Measurements from ENCODE around the gene POU2F1. TPM values are rescaled to one million over a fixed set of nuclear protein-coding genes. Genes with fewer than 3 reads are reported as not detected.

POU2F1 gene
- total RNA-seq, 1 experiment from 2014 or later = 24.5 TPM

- no TSS peak for BruUV-seq (replicated peaks)
- intact Hi-C loops (cut with micrococcal nuclease) = no loop called here
- Histone ChIP-seq H3K4me1 (ENCODE audit: control insufficient read depth in 1 of 2, insufficient read depth in 2 of 2, low read length in 2 of 2) (peaks cover 8 to 27% of the 10 kb centered on the region in 2 experiments), H3K79me2 (ENCODE audit: insufficient read depth, low read length) (peaks cover 74% of the 10 kb centered on the region), H3K9ac (ENCODE audit: low read length) (no peak overlapping the region), H3K9me2 (ENCODE audit: insufficient read depth) (no peaks in the 10 kb centered on the region), H3K4me3 (replicated peaks in 1 of 2; ENCODE audit: low read depth in 1 of 2, low read length in 2 of 2) (no peak overlapping the region), H3K4me2 (ENCODE audit: low read length) (peak overlapping the region; percentile 0; the same call in 1 of the 2 replicates), H2AFZ (ENCODE audit: low read depth, low read length, poor library complexity, severe bottlenecking) (no peak overlapping the region), H4K20me1 (ENCODE audit: insufficient read depth) (no peaks in the 10 kb centered on the region), H3K36me3 (ENCODE audit: control insufficient read depth in 1 of 2, insufficient read depth in 2 of 2, low read length in 2 of 2) (no peaks in the 10 kb centered on the region), H3K27ac (ENCODE audit: low read depth, low read length) (no peak overlapping the region), H3K9me3 (ENCODE audit: control insufficient read depth in 1 of 2, insufficient read depth in 1 of 2, low read depth in 1 of 2, low read length in 2 of 2) (no peaks in the 10 kb centered on the region), H3K27me3 (ENCODE audit: insufficient read depth, low read length) (no peaks in the 10 kb centered on the region)
- ChIA-PET RAD21 (ENCODE audit: low non-redundant PET in 1 of 2, low total read pairs in 2 of 2, uncharacterized antibody in 2 of 2, unreplicated experiment in 2 of 2) (interaction anchor here in 1 of 2 experiments (0.6 kb wide), 1 partner anchor 166 kb away, joined by 3 read pairs; no protein-coding TSS in a partner anchor), POLR2A (no interaction called here), CTCF (interaction anchor here (1.8 to 2.1 kb wide), 2 partner anchors 16 to 44 kb away, joined by 3 to 9 read pairs; partner anchors contain the start of gene POU2F1)
- DNase-seq (ENCODE audit: low read depth, low spot score) (no peak), ATAC-seq (no peak)
- TF ChIP-seq SRF (IDR thresholded peaks at IDR 0.05; ENCODE audit: low read depth) (no peak), ZFX (IDR thresholded peaks at IDR 0.05) (no peak), ELF1 (IDR thresholded peaks at IDR 0.05; ENCODE audit: borderline replicate concordance, low read depth) (no peak), POLR2A (IDR thresholded peaks at IDR 0.05; ENCODE audit: borderline replicate concordance, extremely low read depth, insufficient read depth, insufficient read length) (no peak), TCF7L2 (IDR thresholded peaks at IDR 0.05; ENCODE audit: borderline replicate concordance, extremely low read depth, insufficient read depth, insufficient read length) (no peak), RAD21 (IDR thresholded peaks at IDR 0.05; ENCODE audit: low read depth) (no peak), ZNF274 (IDR thresholded peaks at IDR 0.05; ENCODE audit: low read depth, low read length) (no peak)
Measured at GRCh38 chr1:167263819-167264464, 43.3 kb downstream of the POU2F1 start.

DNA sequence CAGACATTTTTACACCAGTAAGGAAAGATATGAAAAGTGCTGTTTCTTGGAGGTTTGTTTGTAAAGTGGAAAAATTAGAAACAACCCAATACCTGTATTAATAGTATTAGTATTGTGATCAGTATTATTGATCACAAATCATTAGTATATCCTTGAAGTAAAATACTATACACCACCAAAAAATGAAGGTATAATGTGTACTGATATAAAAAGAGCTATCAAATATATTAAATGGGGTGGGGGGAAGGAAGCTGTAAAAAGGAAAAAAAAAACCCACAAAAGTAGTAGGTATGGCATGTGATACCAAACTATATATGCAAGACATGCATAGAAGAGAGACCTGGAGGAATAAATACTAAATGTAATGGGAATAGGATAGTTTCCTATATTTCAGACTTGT, 46.3 kb downstream of the POU2F1 start:
- no peaks in the 10 kb centered on the region for H3K9me2 ChIP-seq (ENCODE audit: insufficient read depth)
- no peak overlapping the region for H2AFZ ChIP-seq (ENCODE audit: low read depth, low read length, poor library complexity, severe bottlenecking)
- no peaks in the 10 kb centered on the region for H4K20me1 ChIP-seq (ENCODE audit: insufficient read depth)
- ChIA-PET RAD21 (ENCODE audit: low non-redundant PET in 1 of 2, low total read pairs in 2 of 2, uncharacterized antibody in 2 of 2, unreplicated experiment in 2 of 2) (interaction anchor here (0.7 to 1.3 kb wide), 2 partner anchors 79 to 142 kb away, joined by 4 read pairs; no protein-coding TSS in a partner anchor), POLR2A (interaction anchor here (0.7 to 1.4 kb wide), 3 partner anchors 10 to 266 kb away, joined by 4 read pairs; no protein-coding TSS in a partner anchor), CTCF (interaction anchor here (0.7 to 2.6 kb wide), 16 partner anchors 9 to 274 kb away, joined by 3 to 10 read pairs (median 4); partner anchors contain the start of gene POU2F1)
- peaks cover 8 to 27% of the 10 kb centered on the region in 2 experiments for H3K4me1 ChIP-seq (ENCODE audit: control insufficient read depth in 1 of 2, insufficient read depth in 2 of 2, low read length in 2 of 2)
- H3K9me3 ChIP-seq (ENCODE audit: control insufficient read depth in 1 of 2, insufficient read depth in 1 of 2, low read depth in 1 of 2, low read length in 2 of 2) = no peaks in the 10 kb centered on the region
- H3K79me2 ChIP-seq (ENCODE audit: insufficient read depth, low read length) = peaks cover 79% of the 10 kb centered on the region
- H3K27me3 ChIP-seq (ENCODE audit: insufficient read depth, low read length) = no peaks in the 10 kb centered on the region
- DNase-seq (ENCODE audit: low read depth, low spot score) = no peak
- ATAC-seq = no peak
- no peaks in the 10 kb centered on the region for H3K36me3 ChIP-seq (ENCODE audit: control insufficient read depth in 1 of 2, insufficient read depth in 2 of 2, low read length in 2 of 2)
- no peak overlapping the region; the same call in 1 of the 2 replicates for H3K27ac ChIP-seq (ENCODE audit: low read depth, low read length)
- no TSS peak for BruUV-seq (replicated peaks)
- intact Hi-C loops (cut with micrococcal nuclease) = loop anchor here (1.0 to 5.0 kb wide), 3 partner anchors 175 to 268 kb away; no protein-coding TSS in a partner anchor
- no peak overlapping the region for H3K9ac ChIP-seq (ENCODE audit: low read length)
- no peak overlapping the region for H3K4me3 ChIP-seq (replicated peaks in 1 of 2; ENCODE audit: low read depth in 1 of 2, low read length in 2 of 2)
- peak overlapping the region; percentile 50; the same call in 1 of the 2 replicates for H3K4me2 ChIP-seq (ENCODE audit: low read length)
- TF ChIP-seq, protein P1, sequence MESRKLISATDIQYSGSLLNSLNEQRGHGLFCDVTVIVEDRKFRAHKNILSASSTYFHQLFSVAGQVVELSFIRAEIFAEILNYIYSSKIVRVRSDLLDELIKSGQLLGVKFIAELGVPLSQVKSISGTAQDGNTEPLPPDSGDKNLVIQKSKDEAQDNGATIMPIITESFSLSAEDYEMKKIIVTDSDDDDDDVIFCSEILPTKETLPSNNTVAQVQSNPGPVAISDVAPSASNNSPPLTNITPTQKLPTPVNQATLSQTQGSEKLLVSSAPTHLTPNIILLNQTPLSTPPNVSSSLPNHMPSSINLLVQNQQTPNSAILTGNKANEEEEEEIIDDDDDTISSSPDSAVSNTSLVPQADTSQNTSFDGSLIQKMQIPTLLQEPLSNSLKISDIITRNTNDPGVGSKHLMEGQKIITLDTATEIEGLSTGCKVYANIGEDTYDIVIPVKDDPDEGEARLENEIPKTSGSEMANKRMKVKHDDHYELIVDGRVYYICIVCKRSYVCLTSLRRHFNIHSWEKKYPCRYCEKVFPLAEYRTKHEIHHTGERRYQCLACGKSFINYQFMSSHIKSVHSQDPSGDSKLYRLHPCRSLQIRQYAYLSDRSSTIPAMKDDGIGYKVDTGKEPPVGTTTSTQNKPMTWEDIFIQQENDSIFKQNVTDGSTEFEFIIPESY (IDR thresholded peaks at IDR 0.05; ENCODE audit: extremely low read depth, insufficient replicate concordance, low read length) = no peak
- TF ChIP-seq YY1 (IDR thresholded peaks at IDR 0.05; ENCODE audit: extremely low read depth, insufficient replicate concordance, low read depth, low read length) (no peak), EGR1 (IDR thresholded peaks at IDR 0.05; ENCODE audit: low read depth) (no peak), SP1 (IDR thresholded peaks at IDR 0.05; ENCODE audit: low read depth) (no peak), SRF (IDR thresholded peaks at IDR 0.05; ENCODE audit: low read depth) (no peak), CBX3 (IDR thresholded peaks at IDR 0.05; ENCODE audit: low read depth) (no peak), EZH2 (IDR thresholded peaks at IDR 0.05) (no peak), JUND (IDR thresholded peaks at IDR 0.05) (no peak), CEBPB (IDR thresholded peaks at IDR 0.05; ENCODE audit: low read depth) (no peak)

Measured in HCT116 (cell line).